Peyer's patch (tissue), 4 donors: ENCODE results near the gene CTDSPL. TPM values are rescaled to one million over a fixed set of nuclear protein-coding genes. Genes with fewer than 3 reads are reported as not detected.

Experiments
- DNase-seq, 3 donors: peaks; one replicate each; pipeline ENCODE4 v3.0.0-alpha.2; 2017 to 2019
- H3K27ac ChIP-seq, 4 donors: fragments of 200-600 bp; sonication (generic); one replicate each; pipeline ENCODE4 v1.5.1; 2016 to 2019
- H3K27me3 ChIP-seq, 2 donors: fragments of 200-600 bp; sonication (generic); one replicate each; pipeline ENCODE4 v1.5.1; 2019
- H3K36me3 ChIP-seq, 3 donors: fragments of 200-600 bp; sonication (generic); one replicate each; pipeline ENCODE4 v1.5.1; 2016 to 2019
- H3K4me1 ChIP-seq, 4 donors: fragments of 200-600 bp; sonication (generic); one replicate each; pipeline ENCODE4 v1.5.1; 2016 to 2019
- H3K4me3 ChIP-seq, 4 donors: fragments of 200-600 bp; sonication (generic); 1 replicate in 3 of 4; 2 replicates in 1 of 4; pipeline ENCODE4 v1.5.1; 2016 to 2019; ENCODE audit warnings: mild to moderate bottlenecking in 1 of 4
- H3K9me3 ChIP-seq, 4 donors: fragments of 200-600 bp; sonication (generic); one replicate each; pipeline ENCODE4 v1.5.1; 2016 to 2019; ENCODE audit warnings: mild to moderate bottlenecking in 1 of 4
- POLR2A ChIP-seq, 2 donors: fragments of 450-650 bp; IDR thresholded peaks; one replicate each; pipeline ENCODE4 v1.5.1; 2017; ENCODE audit warnings: antibody characterized with exemption in 2 of 2, mild to moderate bottlenecking in 2 of 2, moderate library complexity in 2 of 2
- total RNA-seq, 4 donors: library from RNA; depleted of rRNA; stranded (reverse); fragments of >200 nt; gene quantifications; one replicate each; pipeline ENCODE4 v1.1.0, GENCODE V29; 2016
- TF ChIP-seq, protein P1 (sequence below), 6 experiments: fragments of 450-650 bp in 4 of 6; fragments of 200-600 bp in 2 of 6; sonication (generic) in 1 of 6; IDR thresholded peaks; one replicate each; pipeline ENCODE4 v1.5.1; 2017 to 2019; ENCODE audit warnings: antibody characterized with exemption in 6 of 6, mild to moderate bottlenecking in 3 of 6, moderate library complexity in 1 of 6

The CTDSPL gene
- total RNA-seq, 4 donors from 2014 or later = 36.3 to 42.3 (median 38.4) TPM

- no peaks in the 10 kb centered on the region for H3K9me3 ChIP-seq
- no peak overlapping the region for H3K27ac ChIP-seq
- TF ChIP-seq, protein P1, sequence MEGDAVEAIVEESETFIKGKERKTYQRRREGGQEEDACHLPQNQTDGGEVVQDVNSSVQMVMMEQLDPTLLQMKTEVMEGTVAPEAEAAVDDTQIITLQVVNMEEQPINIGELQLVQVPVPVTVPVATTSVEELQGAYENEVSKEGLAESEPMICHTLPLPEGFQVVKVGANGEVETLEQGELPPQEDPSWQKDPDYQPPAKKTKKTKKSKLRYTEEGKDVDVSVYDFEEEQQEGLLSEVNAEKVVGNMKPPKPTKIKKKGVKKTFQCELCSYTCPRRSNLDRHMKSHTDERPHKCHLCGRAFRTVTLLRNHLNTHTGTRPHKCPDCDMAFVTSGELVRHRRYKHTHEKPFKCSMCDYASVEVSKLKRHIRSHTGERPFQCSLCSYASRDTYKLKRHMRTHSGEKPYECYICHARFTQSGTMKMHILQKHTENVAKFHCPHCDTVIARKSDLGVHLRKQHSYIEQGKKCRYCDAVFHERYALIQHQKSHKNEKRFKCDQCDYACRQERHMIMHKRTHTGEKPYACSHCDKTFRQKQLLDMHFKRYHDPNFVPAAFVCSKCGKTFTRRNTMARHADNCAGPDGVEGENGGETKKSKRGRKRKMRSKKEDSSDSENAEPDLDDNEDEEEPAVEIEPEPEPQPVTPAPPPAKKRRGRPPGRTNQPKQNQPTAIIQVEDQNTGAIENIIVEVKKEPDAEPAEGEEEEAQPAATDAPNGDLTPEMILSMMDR (IDR thresholded peaks at IDR 0.05) = no peak
- no peak for TF ChIP-seq POLR2A (IDR thresholded peaks at IDR 0.05)
- H3K4me3 ChIP-seq = no peak overlapping the region
- H3K4me1 ChIP-seq = peaks cover 0 to 31% (median 0%) of the 10 kb centered on the region in 4 donors
- no peaks in the 10 kb centered on the region for H3K36me3 ChIP-seq
- no peaks in the 10 kb centered on the region for H3K27me3 ChIP-seq
- no peak for DNase-seq
Measured at GRCh38 chr3:37907906-37908305, 46.2 kb downstream of the CTDSPL start.

DNA sequence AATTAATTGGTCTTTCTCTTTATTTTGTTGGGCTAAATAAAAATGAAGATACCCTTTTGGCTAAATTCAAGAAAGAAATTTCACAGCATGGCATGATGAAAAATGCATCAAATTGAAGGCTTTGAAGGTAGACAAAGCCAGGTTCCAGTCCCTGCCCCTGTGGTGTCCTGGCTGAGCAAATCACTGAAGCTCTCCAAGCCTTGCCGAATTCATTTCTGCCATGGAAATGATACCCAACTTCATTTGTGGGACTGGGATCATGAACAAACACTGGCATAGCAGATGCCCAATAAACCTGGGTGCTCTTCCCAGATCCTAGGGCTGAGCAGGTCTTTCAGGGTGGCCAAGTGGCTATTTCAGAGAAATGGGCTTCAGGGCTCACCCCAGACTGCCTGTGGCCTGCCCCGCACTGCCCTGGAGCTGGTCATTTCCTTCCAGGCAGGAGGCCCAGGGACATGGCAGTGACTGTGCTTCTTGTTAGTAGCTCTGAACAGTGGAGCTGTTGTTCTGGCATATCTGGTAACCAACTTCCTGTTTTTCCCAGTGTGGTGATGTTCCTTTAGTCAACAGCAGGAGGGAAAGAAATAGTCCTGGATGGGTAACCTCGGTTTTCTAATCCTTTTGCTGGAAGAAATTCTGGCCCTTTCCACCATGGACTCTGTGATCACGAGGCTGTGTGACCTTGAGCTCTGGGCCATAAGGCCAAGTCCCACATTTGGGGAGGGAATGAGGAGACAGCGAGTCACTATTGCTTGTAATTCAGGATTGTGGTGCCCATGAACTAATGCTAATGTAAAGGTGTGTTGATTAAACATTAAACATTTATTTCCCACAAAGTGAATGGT, 47.6 kb downstream of the CTDSPL start:
- no peaks in the 10 kb centered on the region for H3K27me3 ChIP-seq
- no peak overlapping the region for H3K4me3 ChIP-seq
- H3K27ac ChIP-seq = peak overlapping the region in 1 of 4 donors; percentile 45
- no peak for TF ChIP-seq POLR2A (IDR thresholded peaks at IDR 0.05)
- TF ChIP-seq, protein P1 (IDR thresholded peaks at IDR 0.05) = peak in 3 of 6 experiments; percentile 18 to 43 (median 18)
- no peaks in the 10 kb centered on the region for H3K36me3 ChIP-seq
- no peaks in the 10 kb centered on the region for H3K9me3 ChIP-seq
- peaks cover 0 to 30% (median 0%) of the 10 kb centered on the region in 4 donors for H3K4me1 ChIP-seq
- no peak for DNase-seq

DNA sequence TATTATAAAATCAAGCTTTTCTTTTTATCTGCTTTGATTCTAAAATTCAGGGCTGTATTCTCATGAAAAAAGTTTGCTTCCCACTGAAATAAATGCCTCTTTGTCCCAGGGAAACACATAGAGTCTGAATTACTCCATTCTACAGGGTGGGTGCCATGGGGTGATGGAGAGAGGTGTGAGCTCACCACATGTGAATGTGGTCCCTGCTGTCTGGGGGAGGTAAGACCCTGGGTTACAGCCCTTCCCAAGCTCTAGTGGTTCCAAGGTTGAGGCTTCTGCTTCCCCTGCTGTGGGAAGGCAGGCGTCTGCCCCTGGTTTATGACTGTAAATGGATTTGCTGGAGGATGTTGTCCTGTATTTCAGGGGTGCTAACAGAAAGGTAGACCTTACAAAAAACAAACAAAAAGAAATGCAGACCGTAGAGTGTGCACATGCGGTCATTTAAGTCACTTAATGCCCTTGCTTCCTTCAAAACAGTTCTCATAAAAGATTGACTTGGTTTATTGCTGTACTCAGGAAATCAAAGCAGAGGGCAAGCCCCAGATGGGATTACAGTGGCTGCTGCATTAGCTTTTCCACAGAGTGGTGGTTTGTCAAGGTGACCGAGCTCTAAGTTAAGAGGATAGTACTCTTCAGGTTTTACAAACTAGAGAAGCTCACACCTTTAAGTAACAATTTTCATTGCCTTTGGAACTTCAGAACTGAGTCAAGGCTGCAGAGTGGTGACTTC, 49.2 kb downstream of the CTDSPL start:
- no peak overlapping the region for H3K27ac ChIP-seq
- no peaks in the 10 kb centered on the region for H3K36me3 ChIP-seq
- no peak for DNase-seq
- TF ChIP-seq, protein P1 (IDR thresholded peaks at IDR 0.05) = no peak
- TF ChIP-seq POLR2A (IDR thresholded peaks at IDR 0.05) = no peak
- H3K4me1 ChIP-seq = peaks cover 0 to 18% (median 0%) of the 10 kb centered on the region in 4 donors
- H3K4me3 ChIP-seq = no peak overlapping the region
- H3K27me3 ChIP-seq = no peaks in the 10 kb centered on the region
- H3K9me3 ChIP-seq = no peaks in the 10 kb centered on the region

GRCh38 chr3:37912052-37912733, 50.5 kb downstream of the CTDSPL start:
- Histone ChIP-seq H3K36me3 (no peaks in the 10 kb centered on the region), H3K27ac (no peak overlapping the region)
- no peak for DNase-seq

DNA sequence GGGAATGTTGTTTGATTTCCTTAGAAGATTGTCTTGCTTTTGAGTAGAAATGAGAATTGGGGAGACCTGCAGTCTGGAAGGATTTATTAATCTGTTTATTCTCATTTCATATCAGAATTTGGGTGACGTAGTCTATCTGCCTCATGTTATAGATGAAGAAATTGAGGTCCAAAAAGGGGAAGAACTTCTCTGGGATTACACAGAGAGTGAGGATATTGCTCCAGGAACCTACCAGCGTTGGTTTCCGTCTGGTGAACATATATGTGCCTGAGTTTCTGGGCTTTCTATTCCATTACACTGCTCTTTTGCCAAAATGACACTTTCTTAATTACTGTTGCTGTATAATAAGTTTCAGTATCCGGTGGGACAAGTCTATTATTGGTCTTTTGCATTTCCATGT, 51.8 kb downstream of the CTDSPL start:
- Histone ChIP-seq H3K27ac (no peak overlapping the region), H3K4me3 (no peak overlapping the region), H3K9me3 (no peaks in the 10 kb centered on the region), H3K27me3 (no peaks in the 10 kb centered on the region), H3K36me3 (no peaks in the 10 kb centered on the region), H3K4me1 (no peaks in the 10 kb centered on the region)
- no peak for DNase-seq
- TF ChIP-seq, protein P1 (IDR thresholded peaks at IDR 0.05) = no peak
- no peak for TF ChIP-seq POLR2A (IDR thresholded peaks at IDR 0.05)

More at GRCh38 chr3:37912052-37912733, 50.5 kb downstream of the CTDSPL start:
- no peaks in the 10 kb centered on the region for H3K27me3 ChIP-seq
- TF ChIP-seq, protein P1 (IDR thresholded peaks at IDR 0.05) = no peak
- no peak for TF ChIP-seq POLR2A (IDR thresholded peaks at IDR 0.05)
- H3K4me3 ChIP-seq = no peak overlapping the region
- H3K4me1 ChIP-seq = peaks cover 0 to 7% (median 0%) of the 10 kb centered on the region in 4 donors
- no peaks in the 10 kb centered on the region for H3K9me3 ChIP-seq
